B cell (primary cell): ENCODE results near the gene ATP1A4.

Source experiments
- CTCF ChIP-seq: fragments of 200-600 bp; IDR thresholded peaks from one replicate; pipeline ENCODE4 v1.8.0; 2022; ENCODE audit warnings: antibody characterized with exemption, mild to moderate bottlenecking
- EZH2 ChIP-seq: IDR thresholded peaks from 2 replicates; pipeline ENCODE4 v1.6.1; 2012; ENCODE audit warnings: borderline replicate concordance, low read depth, mild to moderate bottlenecking, moderate library complexity, low read length; ENCODE audit not compliant: insufficient read depth, poor library complexity, severe bottlenecking

- TF ChIP-seq CTCF (no peak), EZH2 (no peak)
Measured at GRCh38 chr1:160205242-160206035, 54.0 kb downstream of the ATP1A4 start, which contains the start of gene PEA15.
